Fibroblast of lung (primary cell): ENCODE data around the gene EIF4G1.

Source experiments
- CTCF ChIP-seq, 2 donors: IDR thresholded peaks in 1 of 2; conservative IDR thresholded peaks in 1 of 2; 1 replicate in 1 of 2; 2 replicates in 1 of 2; pipeline ENCODE4 v1.5.1; 2011 to 2012; ENCODE audit warnings: low read length in 2 of 2, control low read depth in 1 of 2, inconsistent platforms in 1 of 2, low read depth in 1 of 2, mild to moderate bottlenecking in 1 of 2
- EZH2 ChIP-seq: IDR thresholded peaks from 2 replicates; pipeline ENCODE4 v1.5.1; 2012; ENCODE audit warnings: low read length, control low read depth, mild to moderate bottlenecking; ENCODE audit errors: missing control alignments

GRCh38 chr3:184275381-184275701, 39.1 kb upstream of the EIF4G1 start:
- TF ChIP-seq CTCF (conservative IDR thresholded peaks at IDR 0.05 in 1 of 2, IDR thresholded peaks at IDR 0.05 in 1 of 2; ENCODE audit: low read depth in 1 of 2, low read length in 2 of 2) (no peak), EZH2 (peak; percentile 97)
